Measurements from ENCODE around the gene LRRK2. TPM values are rescaled to one million over a fixed set of nuclear protein-coding genes. Genes with fewer than 3 reads are reported as not detected.
"Not testable (repeated sequence)": the region's sequence is repeated elsewhere in the genome, so short reads cannot be mapped to it uniquely, and the experiment has no call there.

LRRK2 gene
- total and polyA plus RNA-seq, 2 of the 8 experiments (the other 6 are each of a cell fraction or from before 2014, with no cell fraction given) = 0.06 to 0.13 TPM

DNA sequence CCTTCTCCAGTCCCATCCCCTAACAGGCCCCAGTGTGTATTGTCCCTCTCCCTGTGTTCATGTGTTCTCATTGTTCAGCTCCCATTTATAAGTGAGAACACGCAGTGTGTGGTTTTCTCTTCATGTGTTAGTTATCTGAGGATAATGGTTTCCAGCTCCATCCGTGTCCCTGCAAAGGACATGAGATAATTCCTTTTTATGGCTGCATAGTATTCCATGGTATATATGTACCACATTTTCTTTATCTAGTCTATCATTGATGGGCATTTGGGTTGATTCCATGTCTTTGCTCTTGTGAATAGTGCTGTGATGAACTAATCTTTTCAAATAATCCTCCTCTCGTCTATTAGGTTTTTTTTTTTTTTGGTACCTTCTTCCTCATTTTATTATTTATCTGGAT, 25.9 kb downstream of the LRRK2 start:
- H3K4me1 ChIP-seq (replicated peaks in 1 of 4; ENCODE audit: control insufficient read depth in 3 of 4, insufficient read depth in 4 of 4, low read length in 3 of 4); H3K79me1 ChIP-seq (ENCODE audit: low read depth, low read length); H2BK20ac ChIP-seq (ENCODE audit: low read length); H3K4ac ChIP-seq (replicated peaks; ENCODE audit: insufficient read length, low read depth, low read length); FAIRE-seq; H2BK120ac ChIP-seq (replicated peaks; ENCODE audit: low read depth, low read length); H3K27me3 ChIP-seq (replicated peaks in 1 of 4; ENCODE audit: control insufficient read depth in 3 of 4, extremely low read depth in 1 of 4, insufficient read depth in 3 of 4, low read length in 3 of 4); H3K18ac ChIP-seq (ENCODE audit: extremely low read depth, low read length); H4K20me1 ChIP-seq (replicated peaks in 1 of 2; ENCODE audit: control insufficient read depth in 1 of 2, insufficient read depth in 2 of 2, low read length in 2 of 2); H3K36me3 ChIP-seq (ENCODE audit: control insufficient read depth in 2 of 4, insufficient read depth in 4 of 4, low read length in 3 of 4); H4K8ac ChIP-seq (ENCODE audit: extremely low read depth, insufficient read depth, low read length); POLR2A ChIA-PET (ENCODE audit: partially characterized antibody); H3K79me2 ChIP-seq (ENCODE audit: control insufficient read depth in 1 of 2, insufficient read depth in 2 of 2, low read length in 2 of 2); H3K23ac ChIP-seq (ENCODE audit: insufficient read length); H2BK12ac ChIP-seq (ENCODE audit: low read depth, low read length); H3K23me2 ChIP-seq (ENCODE audit: low read depth, low read length); H4K91ac ChIP-seq (replicated peaks; ENCODE audit: insufficient read length, low read length); H3K4me2 ChIP-seq (ENCODE audit: insufficient read depth in 1 of 2, low read depth in 2 of 2, low read length in 2 of 2); H3K14ac ChIP-seq (ENCODE audit: insufficient read length); H3K56ac ChIP-seq (replicated peaks; ENCODE audit: insufficient read length, low read depth, low read length); H2AK5ac ChIP-seq (ENCODE audit: low read depth, low read length); H3K4me3 ChIP-seq (ENCODE audit: extremely low read depth in 1 of 4, insufficient read depth in 2 of 4, low read depth in 3 of 4, low read length in 4 of 4); H2AFZ ChIP-seq (ENCODE audit: low read length); H4K5ac ChIP-seq (ENCODE audit: insufficient read length, low read depth, low read length); H2BK5ac ChIP-seq (ENCODE audit: low read depth, low read length); H2BK15ac ChIP-seq (ENCODE audit: low read length); DNase-seq (ENCODE audit: low read depth in 1 of 2, low spot score in 2 of 2); H3K27ac ChIP-seq (ENCODE audit: low read depth, low read length); H3K9me3 ChIP-seq (ENCODE audit: insufficient read depth in 2 of 2, low read depth in 1 of 2, low read length in 1 of 2); H3K9ac ChIP-seq (replicated peaks in 1 of 4; ENCODE audit: extremely low read depth in 1 of 4, low read depth in 3 of 4, low read length in 3 of 4): not testable (repeated sequence)
- 90% methylated on average over 3 of the region's 3 CpGs; no CpG with 5 or more reads in 1 of the 2 experiments for WGBS, 2 experiments (ENCODE audit: extremely low coverage in 1 of 2, insufficient coverage in 1 of 2, insufficient read length in 1 of 2, insufficient replicate concordance in 2 of 2, low coverage in 1 of 2, low lambda C conversion rate in 2 of 2, missing lambda C conversion rate in 1 of 2)
- CTCF ChIA-PET (ENCODE audit: partially characterized antibody) = interaction anchor here (0.9 kb wide), 1 partner anchor 24 kb away, joined by 3 read pairs; no protein-coding TSS in a partner anchor
